AG04449 (cell line): ENCODE data around the gene TMPRSS9.

ENCODE experiments used
- CTCF ChIA-PET: fragments of 350-600 bp; formaldehyde crosslinking; extraction: SDS; loops from one replicate; lab custom pipeline; 2021; ENCODE audit warnings: antibody characterized with exemption; lab: Yijun Ruan, JAX
- POLR2A ChIA-PET: fragments of 400-600, 350-600 bp; formaldehyde crosslinking; extraction: SDS; loops from one replicate; lab custom pipeline; 2020; ENCODE audit warnings: antibody characterized with exemption, inconsistent platforms; lab: Yijun Ruan, JAX
- DNase-seq: peaks from one replicate; pipeline ENCODE4 v3.0.0-alpha.2; 2010; ENCODE audit warnings: low read depth, low spot score
- H3K4me3 ChIP-seq: 2 replicates; pipeline ENCODE4 v1.5.1; 2011; ENCODE audit warnings: low read depth, mild to moderate bottlenecking, control low read depth, low read length
- TF ChIP-seq, protein P1 (sequence below): IDR thresholded peaks from one replicate; pipeline ENCODE4 v1.5.1; 2011; ENCODE audit warnings: mild to moderate bottlenecking, moderate library complexity, low read length, control low read depth, inconsistent platforms; ENCODE audit not compliant: insufficient read depth; ENCODE audit errors: missing control alignments

Gene TMPRSS9

DNA sequence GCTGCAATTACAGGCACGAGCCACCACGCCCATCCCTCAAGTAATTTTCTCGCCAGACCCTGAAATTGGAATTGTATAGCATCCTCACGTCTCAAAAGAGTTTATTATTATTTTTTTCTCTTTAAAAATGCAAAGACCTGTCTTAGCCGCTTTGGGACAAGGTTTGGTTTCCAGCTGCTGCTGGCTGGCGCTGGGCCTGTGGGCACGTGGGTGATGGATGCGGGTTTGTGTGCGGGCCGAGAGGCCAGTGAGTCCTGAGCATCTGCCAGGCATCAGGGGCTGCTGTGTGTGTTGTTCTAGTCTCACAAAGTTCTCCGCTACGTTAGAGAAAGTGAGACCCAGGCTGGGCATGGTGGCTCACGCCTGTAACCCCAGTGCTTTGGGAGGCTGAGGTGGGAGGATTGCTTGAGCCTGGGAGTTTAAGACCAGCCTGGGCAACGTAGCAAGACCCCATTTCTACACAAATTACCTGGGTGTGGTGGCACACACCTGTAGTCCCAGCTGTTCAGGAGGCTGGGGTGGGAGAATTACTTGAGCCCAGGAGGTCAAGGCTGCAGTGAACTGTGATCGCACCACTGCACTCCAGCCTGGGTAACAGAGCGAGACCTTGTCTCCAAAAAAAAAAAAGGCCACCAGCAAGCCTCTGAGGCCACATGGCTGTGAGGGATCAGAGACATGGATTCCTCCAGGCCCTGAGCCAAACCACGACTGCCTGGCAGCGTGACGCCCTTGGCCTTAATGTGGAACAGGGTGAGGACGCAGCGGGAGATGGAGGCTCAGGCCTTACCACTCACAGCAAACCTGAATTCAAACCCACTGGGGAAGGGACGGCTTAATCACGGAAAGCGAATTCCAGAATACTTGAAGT lies 4.7 kb upstream of the TMPRSS9 start:
- no peak for DNase-seq
- POLR2A ChIA-PET: no interaction called here
- TF ChIP-seq, protein P1, sequence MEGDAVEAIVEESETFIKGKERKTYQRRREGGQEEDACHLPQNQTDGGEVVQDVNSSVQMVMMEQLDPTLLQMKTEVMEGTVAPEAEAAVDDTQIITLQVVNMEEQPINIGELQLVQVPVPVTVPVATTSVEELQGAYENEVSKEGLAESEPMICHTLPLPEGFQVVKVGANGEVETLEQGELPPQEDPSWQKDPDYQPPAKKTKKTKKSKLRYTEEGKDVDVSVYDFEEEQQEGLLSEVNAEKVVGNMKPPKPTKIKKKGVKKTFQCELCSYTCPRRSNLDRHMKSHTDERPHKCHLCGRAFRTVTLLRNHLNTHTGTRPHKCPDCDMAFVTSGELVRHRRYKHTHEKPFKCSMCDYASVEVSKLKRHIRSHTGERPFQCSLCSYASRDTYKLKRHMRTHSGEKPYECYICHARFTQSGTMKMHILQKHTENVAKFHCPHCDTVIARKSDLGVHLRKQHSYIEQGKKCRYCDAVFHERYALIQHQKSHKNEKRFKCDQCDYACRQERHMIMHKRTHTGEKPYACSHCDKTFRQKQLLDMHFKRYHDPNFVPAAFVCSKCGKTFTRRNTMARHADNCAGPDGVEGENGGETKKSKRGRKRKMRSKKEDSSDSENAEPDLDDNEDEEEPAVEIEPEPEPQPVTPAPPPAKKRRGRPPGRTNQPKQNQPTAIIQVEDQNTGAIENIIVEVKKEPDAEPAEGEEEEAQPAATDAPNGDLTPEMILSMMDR: no peak
- no peak overlapping the region for H3K4me3 ChIP-seq
- CTCF ChIA-PET: no interaction called here

DNA sequence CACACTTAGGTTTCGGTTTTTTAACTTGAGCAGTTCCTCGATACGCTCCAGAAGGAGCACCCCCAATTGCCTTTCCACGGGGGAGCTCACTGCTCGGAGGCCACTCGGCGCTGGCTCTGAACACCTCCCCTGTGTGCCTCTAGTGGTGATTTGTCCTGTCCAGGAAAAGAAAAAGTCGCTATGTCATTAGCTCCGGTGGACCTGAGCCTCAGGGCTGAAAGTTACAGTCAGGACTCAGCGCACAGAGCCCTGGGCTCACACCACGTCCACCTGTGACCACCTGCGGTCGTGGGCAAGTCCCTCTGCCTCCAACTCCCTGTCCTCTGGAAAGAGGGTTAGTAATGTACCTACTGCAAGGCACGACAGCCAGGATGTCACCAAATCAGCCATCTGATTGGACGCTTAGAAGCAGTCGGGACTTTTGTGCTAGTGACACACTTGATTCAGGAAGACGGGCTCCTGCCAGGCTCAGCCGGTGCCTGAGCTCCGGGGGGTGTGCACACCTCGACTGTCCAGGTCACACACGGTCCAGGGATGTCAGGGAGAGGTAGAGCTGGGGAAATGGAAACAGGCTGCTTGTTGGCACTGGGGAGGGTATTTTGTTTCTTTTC lies 3.9 kb upstream of the TMPRSS9 start:
- TF ChIP-seq, protein P1: no peak
- POLR2A ChIA-PET: no interaction called here
- H3K4me3 ChIP-seq: no peak overlapping the region
- CTCF ChIA-PET: no interaction called here
- no peak for DNase-seq

DNA sequence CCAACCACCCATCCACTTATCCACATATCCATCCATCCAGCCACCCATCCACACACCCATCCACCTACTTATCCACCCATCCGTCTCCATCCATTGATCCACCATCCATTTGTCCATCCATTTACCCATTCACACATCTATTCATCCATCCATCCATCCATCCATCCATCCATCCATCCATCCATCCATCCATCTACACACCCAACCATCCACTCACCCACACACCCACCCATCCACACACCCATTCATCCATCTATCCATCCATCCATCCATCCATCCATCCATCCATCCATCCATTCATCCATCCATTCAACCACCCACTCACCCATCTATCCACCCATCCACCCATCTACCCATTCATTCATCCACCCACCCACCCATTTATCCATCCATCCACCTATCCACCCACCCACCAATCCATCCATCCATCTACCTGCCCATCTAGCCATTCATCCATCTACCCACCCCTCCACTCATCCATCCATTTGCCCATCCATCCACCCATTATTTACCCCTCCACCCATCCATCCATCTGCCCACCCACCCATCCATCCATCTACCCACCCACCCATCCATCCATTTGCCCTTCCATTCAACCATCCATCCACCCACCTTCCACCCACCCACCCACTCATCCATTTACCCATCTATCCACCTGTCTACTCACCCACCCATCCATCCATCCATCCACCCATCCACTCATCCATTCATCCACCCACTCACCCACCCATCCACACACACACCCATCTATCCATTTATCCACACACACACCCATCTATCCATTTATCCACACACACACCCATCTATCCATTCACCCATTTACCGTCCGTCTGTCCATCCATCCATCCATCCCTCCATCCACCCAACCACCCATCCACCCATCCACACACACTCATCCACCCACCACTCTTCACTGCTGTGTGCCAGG lies 2.5 kb upstream of the TMPRSS9 start:
- H3K4me3 ChIP-seq: no peak overlapping the region
- no peak for DNase-seq
- TF ChIP-seq, protein P1: no peak
- CTCF ChIA-PET: no interaction called here
- POLR2A ChIA-PET: no interaction called here

DNA sequence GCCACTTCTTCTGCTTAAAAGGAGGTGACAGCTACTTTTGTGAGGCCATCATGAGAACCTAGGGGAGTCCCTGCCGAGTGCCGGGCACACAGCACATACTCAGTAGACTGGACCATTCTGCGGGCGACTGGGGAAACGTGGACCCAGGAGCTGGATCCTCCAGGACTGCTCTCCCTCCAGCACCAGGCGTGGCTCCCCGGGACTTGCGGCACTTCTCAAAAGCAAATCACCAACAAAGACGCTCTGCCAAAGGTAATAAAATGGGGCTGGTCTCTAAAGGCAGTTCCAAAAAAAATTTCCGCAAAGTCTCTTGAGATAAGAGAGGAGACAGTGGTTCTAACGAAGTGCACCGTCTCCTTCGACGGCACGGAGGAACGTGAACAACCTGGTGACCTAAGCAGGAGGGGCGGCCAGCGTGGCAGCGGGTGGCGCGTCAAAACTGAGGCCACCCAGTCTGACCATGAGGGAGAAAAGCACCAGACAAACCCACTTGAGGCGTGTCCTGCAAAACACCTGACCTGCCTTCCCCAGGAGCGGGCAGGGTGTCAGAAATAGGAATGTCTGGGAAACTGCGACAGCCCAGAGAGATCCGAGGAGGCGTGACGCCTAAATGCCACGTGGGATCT lies 1.4 kb upstream of the TMPRSS9 start:
- POLR2A ChIA-PET: no interaction called here
- CTCF ChIA-PET: no interaction called here
- no peak for DNase-seq
- H3K4me3 ChIP-seq: no peak overlapping the region
- TF ChIP-seq, protein P1: no peak

DNA sequence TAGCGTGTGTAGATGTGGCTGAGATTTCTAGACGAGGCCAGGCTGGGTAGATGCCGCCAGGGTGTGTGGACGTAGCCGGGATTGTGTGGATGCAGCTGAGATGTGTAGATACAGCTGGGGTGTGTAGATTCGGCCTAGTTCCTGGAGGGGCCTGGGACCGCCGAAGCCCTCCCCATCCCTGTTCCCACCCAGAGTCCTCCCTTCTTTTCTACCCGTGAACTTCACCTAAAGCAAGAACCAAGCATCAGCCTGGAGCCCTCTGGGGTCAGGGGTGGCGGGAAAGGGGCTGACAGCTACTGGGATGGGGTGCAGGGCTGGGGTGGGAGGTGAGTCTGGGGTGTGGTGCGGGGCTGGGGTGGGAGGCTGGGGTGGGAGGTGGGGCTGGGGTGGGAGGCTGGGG lies 768 bp downstream of the TMPRSS9 start:
- POLR2A ChIA-PET: no interaction called here
- CTCF ChIA-PET: no interaction called here
- no peak overlapping the region for H3K4me3 ChIP-seq
- TF ChIP-seq, protein P1: no peak
- no peak for DNase-seq
